HCT116 (cell line): ENCODE measurements around the gene RAET1G. TPM values are rescaled to one million over a fixed set of nuclear protein-coding genes. Genes with fewer than 3 reads are reported as not detected.
A peak's percentile ranks its signal among the peaks of the same experiment; 100 is the strongest.

Experiments used
- ATAC-seq: fragments of 200-7000 bp; cut with Tn5 transposase; 2 replicates; pipeline ENCODE4 v1.9.1; 2020; ENCODE audit warnings: mild to moderate bottlenecking, moderate library complexity
- BruUV-seq: library from RNA; stranded (reverse); fragments of 400-500 nt; replicated peaks from 2 replicates; lab custom pipeline; 2021; lab: Mats Ljungman, UMichigan
- CTCF ChIA-PET: fragments of 300-600 bp; sonication (Branson Sonifier 250); formaldehyde crosslinking; loops from one replicate; lab custom pipeline; 2021; ENCODE audit warnings: antibody characterized with exemption; lab: Charles Lee
- POLR2A ChIA-PET: fragments of 300-600, 350-600 bp; sonication (Branson Sonifier 250); formaldehyde crosslinking; loops from one replicate; lab custom pipeline; 2021; ENCODE audit warnings: antibody characterized with exemption; lab: Charles Lee
- RAD21 ChIA-PET, 2 experiments: fragments of 300-600 bp; sonication (Branson Sonifier 250); formaldehyde crosslinking; loops; one replicate each; lab custom pipeline; 2023; ENCODE audit warnings: low total read pairs in 2 of 2; ENCODE audit not compliant: uncharacterized antibody in 2 of 2, unreplicated experiment in 2 of 2, low non-redundant PET in 1 of 2; lab: Charles Lee
- DNase-seq: peaks from one replicate; pipeline ENCODE4 v3.0.0-alpha.2; 2010; ENCODE audit warnings: low read depth, low spot score
- H2AFZ ChIP-seq: fragments of 200-600 bp; shearing (Covaris generic), sonication (generic); 2 replicates; pipeline ENCODE4 v1.6.1; 2017; ENCODE audit warnings: low read depth, mixed run types, mixed read lengths, antibody characterized with exemption, low read length; ENCODE audit not compliant: poor library complexity, severe bottlenecking
- H3K27ac ChIP-seq: 2 replicates; pipeline ENCODE4 v1.5.1; 2012; ENCODE audit warnings: low read depth, low read length
- H3K27me3 ChIP-seq: fragments of 200-600 bp; sonication (generic); 2 replicates; pipeline ENCODE4 v1.6.1; 2016; ENCODE audit warnings: mixed run types, low read length, mixed read lengths; ENCODE audit not compliant: insufficient read depth
- H3K36me3 ChIP-seq, 2 experiments: fragments of 200-500 bp in 1 of 2; fragments of 200-600 bp in 1 of 2; sonication (Bioruptor generic) in 1 of 2; sonication (generic) in 1 of 2; 2 replicates each; pipeline versions ENCODE4 v1.5.1 to v1.6.1; 2014 to 2016; ENCODE audit warnings: low read length in 2 of 2, inconsistent platforms in 1 of 2, mixed read lengths in 1 of 2, mixed run types in 1 of 2; ENCODE audit not compliant: insufficient read depth in 2 of 2, control insufficient read depth in 1 of 2
- H3K4me1 ChIP-seq, 2 experiments: fragments of 200-600 bp in 1 of 2; sonication (generic) in 1 of 2; 2 replicates each; pipeline versions ENCODE4 v1.5.1 to v1.6.1; 2012 to 2017; ENCODE audit warnings: low read length in 2 of 2, inconsistent platforms in 1 of 2, mild to moderate bottlenecking in 1 of 2, mixed read lengths in 1 of 2, mixed run types in 1 of 2, moderate library complexity in 1 of 2; ENCODE audit not compliant: insufficient read depth in 2 of 2, control insufficient read depth in 1 of 2
- H3K4me2 ChIP-seq: fragments of 200-600 bp; sonication (generic); 2 replicates; pipeline ENCODE4 v1.6.1; 2017; ENCODE audit warnings: mixed run types, low read length, mixed read lengths
- H3K4me3 ChIP-seq, 2 experiments: fragments of 200-600 bp in 1 of 2; sonication (generic) in 1 of 2; replicated peaks in 1 of 2; 2 replicates each; pipeline ENCODE4 v1.5.1; 2011 to 2016; ENCODE audit warnings: low read length in 2 of 2, control low read depth in 1 of 2, low read depth in 1 of 2, mild to moderate bottlenecking in 1 of 2, mixed read lengths in 1 of 2, mixed run types in 1 of 2
- H3K79me2 ChIP-seq: fragments of 200-600 bp; sonication (generic); 2 replicates; pipeline ENCODE4 v1.6.1; 2017; ENCODE audit warnings: mild to moderate bottlenecking, mixed run types, low read length, moderate library complexity, mixed read lengths; ENCODE audit not compliant: insufficient read depth
- H3K9ac ChIP-seq: fragments of 200-600 bp; sonication (generic); 2 replicates; pipeline ENCODE4 v1.6.1; 2016; ENCODE audit warnings: low read length, mixed read lengths
- H3K9me2 ChIP-seq: fragments of 200-600 bp; sonication (generic), shearing (Covaris generic); 2 replicates; pipeline ENCODE4 v1.6.1; 2017; ENCODE audit warnings: mixed run types, mild to moderate bottlenecking, moderate library complexity; ENCODE audit not compliant: insufficient read depth
- H3K9me3 ChIP-seq, 2 experiments: fragments of 200-500 bp in 1 of 2; fragments of 200-600 bp in 1 of 2; sonication (Bioruptor generic) in 1 of 2; sonication (generic) in 1 of 2; 2 replicates each; pipeline ENCODE4 v1.6.1; 2014 to 2017; ENCODE audit warnings: low read length in 2 of 2, mixed read lengths in 2 of 2, inconsistent platforms in 1 of 2, low read depth in 1 of 2, mild to moderate bottlenecking in 1 of 2, mixed run types in 1 of 2, moderate library complexity in 1 of 2; ENCODE audit not compliant: control insufficient read depth in 1 of 2, insufficient read depth in 1 of 2
- H4K20me1 ChIP-seq: fragments of 200-600 bp; sonication (generic), shearing (Covaris generic); 2 replicates; pipeline ENCODE4 v1.6.1; 2017; ENCODE audit warnings: mixed run types, mild to moderate bottlenecking, moderate library complexity; ENCODE audit not compliant: insufficient read depth
- CTCF ChIP-seq, 3 experiments: fragments of 200-600 bp in 1 of 3; sonication (generic) in 1 of 3; IDR thresholded peaks in 2 of 3; conservative IDR thresholded peaks in 1 of 3; 2 replicates each; pipeline ENCODE4 v1.5.1; 2012 to 2017; ENCODE audit warnings: low read depth in 2 of 3, low read length in 2 of 3, antibody characterized with exemption in 1 of 3, borderline replicate concordance in 1 of 3, control low read depth in 1 of 3, mild to moderate bottlenecking in 1 of 3, mixed read lengths in 1 of 3, mixed run types in 1 of 3, moderate library complexity in 1 of 3; ENCODE audit not compliant: insufficient read depth in 1 of 3
- ELF1 ChIP-seq: IDR thresholded peaks from 2 replicates; pipeline ENCODE4 v1.6.1; 2012; ENCODE audit warnings: low read depth, borderline replicate concordance
- POLR2A ChIP-seq: IDR thresholded peaks from 2 replicates; pipeline ENCODE4 v1.7.0; 2011; ENCODE audit warnings: borderline replicate concordance; ENCODE audit not compliant: insufficient read depth, insufficient read length; ENCODE audit errors: extremely low read depth
- RAD21 ChIP-seq: IDR thresholded peaks from 2 replicates; pipeline ENCODE4 v1.6.1; 2012; ENCODE audit warnings: low read depth, mild to moderate bottlenecking
- intact Hi-C: fragments of 100-400 bp; cut with micrococcal nuclease; formaldehyde crosslinking; loops from 2 replicates; pipeline ENCODE4 v1.10.0; 2022
- total RNA-seq: library from RNA; stranded (reverse); gene quantifications from one replicate; pipeline ENCODE4 v1.2.1, GENCODE V29; 2021; ENCODE audit not compliant: unreplicated experiment

The RAET1G gene
- total RNA-seq, 1 experiment from 2014 or later: 0.37 TPM

- ATAC-seq: peak; percentile 41; the same call in 1 of the 2 replicates
Measured at GRCh38 chr6:149897855-149898744, 24.8 kb downstream of the RAET1G start, which contains the start of gene RAET1E. RAET1E (minus strand) TSS chr6:149898113; CDS start chr6:149890901, 7,212 bp downstream.

More at GRCh38 chr6:149897855-149898744, 24.8 kb downstream of the RAET1G start, which contains the start of gene RAET1E:
- H3K27ac ChIP-seq: peak within 1 kb of the TSS; percentile 66
- no peaks in the 10 kb centered on the region for H4K20me1 ChIP-seq
- TF ChIP-seq RAD21 (peak; percentile 55), ELF1 (no peak), POLR2A (no peak), CTCF (IDR thresholded peaks at IDR 0.05 in 2 of 3, conservative IDR thresholded peaks at IDR 0.05 in 1 of 3; ENCODE audit: borderline replicate concordance in 1 of 3, insufficient read depth in 1 of 3, low read depth in 2 of 3, low read length in 2 of 3) (peak; percentile 21 to 34 (median 24); a peak in 3 of 6 replicates)
- DNase-seq: no peak
- ChIA-PET POLR2A (no interaction called here), CTCF (interaction anchor here (0.6 to 1.1 kb wide), 2 partner anchors 58 to 350 kb away, joined by 3 to 6 read pairs; no protein-coding TSS in a partner anchor), RAD21 (no interaction called here)
- no peaks in the 10 kb centered on the region for H3K9me2 ChIP-seq
- H3K9ac ChIP-seq: peak within 1 kb of the TSS; percentile 47
- H3K9me3 ChIP-seq: no peaks in the 10 kb centered on the region
- H3K4me1 ChIP-seq: peaks cover 39 to 42% of the 10 kb centered on the region in 2 experiments
- H3K4me3 ChIP-seq: peak within 1 kb of the TSS; percentile 13 to 51
- no peaks in the 10 kb centered on the region for H3K27me3 ChIP-seq
- intact Hi-C loops: loop anchor here (1.0 to 5.0 kb wide), 3 partner anchors 33 to 251 kb away; partner anchors contain the start of genes KATNA1 and LRP11
- peak within 1 kb of the TSS; percentile 96 for H2AFZ ChIP-seq
- no TSS peak for BruUV-seq
- H3K79me2 ChIP-seq: no peaks in the 10 kb centered on the region
- H3K36me3 ChIP-seq: no peaks in the 10 kb centered on the region
- peak within 1 kb of the TSS; percentile 90 for H3K4me2 ChIP-seq
